ENCODE measurements around the gene B3GALT4. TPM values are rescaled to one million over a fixed set of nuclear protein-coding genes. Genes with fewer than 3 reads are reported as not detected.

B3GALT4 gene
- total RNA-seq, 1 donor, result 4.3 TPM

DNA sequence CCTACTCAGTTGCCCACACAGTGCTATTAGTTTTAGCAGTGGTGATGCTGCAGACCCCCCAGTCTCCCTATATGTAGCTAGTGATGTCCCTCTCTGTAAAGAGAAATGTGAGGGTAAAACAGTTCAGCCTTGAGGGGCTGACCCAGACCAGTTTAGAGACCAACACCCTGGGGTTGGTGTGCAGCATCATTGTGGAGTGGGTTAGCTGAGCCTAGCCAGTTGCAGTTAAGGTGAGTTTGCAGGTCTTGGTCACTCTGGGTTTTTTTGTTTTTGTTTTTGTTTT lies 401 bp upstream of the B3GALT4 start:
- TF ChIP-seq, protein P1, sequence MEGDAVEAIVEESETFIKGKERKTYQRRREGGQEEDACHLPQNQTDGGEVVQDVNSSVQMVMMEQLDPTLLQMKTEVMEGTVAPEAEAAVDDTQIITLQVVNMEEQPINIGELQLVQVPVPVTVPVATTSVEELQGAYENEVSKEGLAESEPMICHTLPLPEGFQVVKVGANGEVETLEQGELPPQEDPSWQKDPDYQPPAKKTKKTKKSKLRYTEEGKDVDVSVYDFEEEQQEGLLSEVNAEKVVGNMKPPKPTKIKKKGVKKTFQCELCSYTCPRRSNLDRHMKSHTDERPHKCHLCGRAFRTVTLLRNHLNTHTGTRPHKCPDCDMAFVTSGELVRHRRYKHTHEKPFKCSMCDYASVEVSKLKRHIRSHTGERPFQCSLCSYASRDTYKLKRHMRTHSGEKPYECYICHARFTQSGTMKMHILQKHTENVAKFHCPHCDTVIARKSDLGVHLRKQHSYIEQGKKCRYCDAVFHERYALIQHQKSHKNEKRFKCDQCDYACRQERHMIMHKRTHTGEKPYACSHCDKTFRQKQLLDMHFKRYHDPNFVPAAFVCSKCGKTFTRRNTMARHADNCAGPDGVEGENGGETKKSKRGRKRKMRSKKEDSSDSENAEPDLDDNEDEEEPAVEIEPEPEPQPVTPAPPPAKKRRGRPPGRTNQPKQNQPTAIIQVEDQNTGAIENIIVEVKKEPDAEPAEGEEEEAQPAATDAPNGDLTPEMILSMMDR (IDR thresholded peaks at IDR 0.05; ENCODE audit: extremely low read depth, low read depth, low read length), result no peak
- Histone ChIP-seq H3K79me2 (ENCODE audit: insufficient read depth, low read length) (peaks cover 41% of the 10 kb centered on the region), H2AFZ (ENCODE audit: low read length) (no peak overlapping the region), H4K20me1 (ENCODE audit: insufficient read depth, low read length) (peaks cover 55% of the 10 kb centered on the region), H3K27ac (ENCODE audit: low read depth, low read length) (peak overlapping the region; percentile 11), H3K4me1 (ENCODE audit: insufficient read depth, low read length) (peaks cover 43% of the 10 kb centered on the region), H3K27me3 (ENCODE audit: insufficient read depth, low read length) (no peaks in the 10 kb centered on the region), H3K36me3 (ENCODE audit: insufficient read depth, low read length) (peaks cover 73% of the 10 kb centered on the region), H3K4me2 (ENCODE audit: insufficient read depth, low read length) (peak overlapping the region; percentile 72), H3K9me3 (ENCODE audit: low read depth, low read length) (no peaks in the 10 kb centered on the region), H3K4me3 (ENCODE audit: insufficient read depth, low read length) (peak overlapping the region; percentile 67)
- peak; percentile 85 for DNase-seq (ENCODE audit: insufficient read length, low spot score, missing footprints)

DNA sequence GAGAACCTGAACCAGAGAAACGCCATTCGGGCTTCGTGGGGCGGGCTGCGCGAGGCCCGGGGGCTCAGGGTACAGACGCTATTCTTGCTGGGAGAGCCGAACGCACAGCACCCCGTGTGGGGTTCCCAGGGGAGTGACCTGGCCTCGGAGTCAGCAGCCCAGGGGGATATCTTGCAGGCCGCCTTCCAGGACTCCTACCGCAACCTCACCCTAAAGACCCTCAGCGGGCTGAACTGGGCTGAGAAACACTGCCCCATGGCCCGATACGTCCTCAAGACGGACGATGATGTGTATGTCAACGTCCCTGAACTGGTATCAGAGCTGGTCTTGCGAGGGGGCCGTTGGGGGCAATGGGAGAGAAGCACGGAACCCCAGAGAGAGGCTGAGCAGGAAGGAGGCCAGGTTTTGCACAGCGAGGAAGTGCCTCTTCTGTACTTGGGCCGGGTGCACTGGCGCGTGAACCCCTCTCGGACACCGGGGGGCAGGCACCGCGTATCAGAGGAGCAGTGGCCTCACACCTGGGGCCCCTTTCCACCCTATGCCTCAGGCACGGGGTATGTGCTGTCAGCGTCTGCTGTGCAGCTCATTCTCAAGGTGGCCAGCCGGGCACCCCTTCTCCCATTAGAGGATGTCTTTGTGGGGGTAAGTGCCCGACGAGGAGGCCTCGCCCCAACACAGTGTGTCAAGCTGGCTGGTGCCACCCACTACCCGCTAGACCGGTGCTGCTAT lies 904 bp downstream of the B3GALT4 start:
- Histone ChIP-seq H3K4me3 (ENCODE audit: insufficient read depth, low read length) (peak overlapping the region; percentile 67), H3K27me3 (ENCODE audit: insufficient read depth, low read length) (no peaks in the 10 kb centered on the region), H3K36me3 (ENCODE audit: insufficient read depth, low read length) (peaks cover 77% of the 10 kb centered on the region), H3K4me1 (ENCODE audit: insufficient read depth, low read length) (peaks cover 40% of the 10 kb centered on the region), H3K27ac (ENCODE audit: low read depth, low read length) (peak overlapping the region; percentile 19), H3K9me3 (ENCODE audit: low read depth, low read length) (no peaks in the 10 kb centered on the region), H4K20me1 (ENCODE audit: insufficient read depth, low read length) (peaks cover 50% of the 10 kb centered on the region), H2AFZ (ENCODE audit: low read length) (no peak overlapping the region), H3K79me2 (ENCODE audit: insufficient read depth, low read length) (peaks cover 31% of the 10 kb centered on the region), H3K4me2 (ENCODE audit: insufficient read depth, low read length) (peak overlapping the region; percentile 72)
- TF ChIP-seq, protein P1 (IDR thresholded peaks at IDR 0.05; ENCODE audit: extremely low read depth, low read depth, low read length), result no peak
- no peak for DNase-seq (ENCODE audit: insufficient read length, low spot score, missing footprints)

DNA sequence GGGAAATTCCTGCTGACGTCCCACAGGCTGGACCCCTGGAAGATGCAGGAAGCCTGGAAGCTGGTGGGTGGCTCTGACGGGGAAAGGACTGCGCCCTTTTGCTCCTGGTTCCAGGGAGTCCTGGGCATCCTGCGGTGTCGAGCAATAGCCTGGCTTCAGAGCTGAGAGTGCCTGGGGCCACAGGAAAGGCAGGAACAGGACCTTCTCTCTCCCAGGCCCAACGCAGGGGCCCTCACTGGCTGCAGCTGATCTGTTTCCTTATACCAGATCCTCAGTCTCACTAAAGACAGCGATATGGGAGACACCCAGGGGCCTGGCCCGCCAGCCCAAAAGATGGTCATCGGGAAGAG lies 1.4 kb downstream of the B3GALT4 start:
- no peak overlapping the region for H3K4me3 ChIP-seq (ENCODE audit: insufficient read depth, low read length)
- peaks cover 75% of the 10 kb centered on the region for H3K36me3 ChIP-seq (ENCODE audit: insufficient read depth, low read length)
- H3K27ac ChIP-seq (ENCODE audit: low read depth, low read length), result no peak overlapping the region
- H3K4me2 ChIP-seq (ENCODE audit: insufficient read depth, low read length), result no peak overlapping the region
- H3K79me2 ChIP-seq (ENCODE audit: insufficient read depth, low read length), result peaks cover 26% of the 10 kb centered on the region
- H3K9me3 ChIP-seq (ENCODE audit: low read depth, low read length), result no peaks in the 10 kb centered on the region
- TF ChIP-seq, protein P1 (IDR thresholded peaks at IDR 0.05; ENCODE audit: extremely low read depth, low read depth, low read length), result no peak
- no peak overlapping the region for H2AFZ ChIP-seq (ENCODE audit: low read length)
- DNase-seq (ENCODE audit: insufficient read length, low spot score, missing footprints), result no peak
- H3K4me1 ChIP-seq (ENCODE audit: insufficient read depth, low read length), result peaks cover 34% of the 10 kb centered on the region
- peaks cover 45% of the 10 kb centered on the region for H4K20me1 ChIP-seq (ENCODE audit: insufficient read depth, low read length)
- no peaks in the 10 kb centered on the region for H3K27me3 ChIP-seq (ENCODE audit: insufficient read depth, low read length)

DNA sequence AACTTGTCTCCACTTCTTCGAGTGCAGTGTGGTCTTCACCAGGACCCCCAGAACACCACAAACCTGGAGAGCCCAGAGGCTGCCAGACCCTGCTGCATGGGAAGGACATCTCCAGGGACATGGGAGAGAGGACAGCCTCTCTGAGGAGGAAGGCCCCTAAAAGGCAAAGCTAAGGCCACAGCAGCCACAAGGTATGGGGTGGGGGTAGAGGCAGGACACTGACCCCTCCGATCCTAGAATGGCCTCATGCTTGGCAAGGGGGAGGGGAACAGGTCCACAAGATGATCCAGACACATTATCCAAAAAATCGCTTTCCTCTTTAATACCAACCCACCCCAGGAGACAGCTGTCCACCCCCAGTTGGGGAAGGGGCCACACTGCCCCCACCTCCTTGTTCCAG lies 1.9 kb downstream of the B3GALT4 start:
- Histone ChIP-seq H3K79me2 (ENCODE audit: insufficient read depth, low read length) (peaks cover 21% of the 10 kb centered on the region), H2AFZ (ENCODE audit: low read length) (no peak overlapping the region), H3K27me3 (ENCODE audit: insufficient read depth, low read length) (no peaks in the 10 kb centered on the region), H3K4me3 (ENCODE audit: insufficient read depth, low read length) (no peak overlapping the region), H3K27ac (ENCODE audit: low read depth, low read length) (no peak overlapping the region), H3K9me3 (ENCODE audit: low read depth, low read length) (no peaks in the 10 kb centered on the region), H3K4me2 (ENCODE audit: insufficient read depth, low read length) (no peak overlapping the region), H4K20me1 (ENCODE audit: insufficient read depth, low read length) (peaks cover 41% of the 10 kb centered on the region), H3K36me3 (ENCODE audit: insufficient read depth, low read length) (peaks cover 74% of the 10 kb centered on the region), H3K4me1 (ENCODE audit: insufficient read depth, low read length) (peaks cover 30% of the 10 kb centered on the region)
- TF ChIP-seq, protein P1 (IDR thresholded peaks at IDR 0.05; ENCODE audit: extremely low read depth, low read depth, low read length), result no peak
- peak; percentile 85 for DNase-seq (ENCODE audit: insufficient read length, low spot score, missing footprints)

All from osteoblast (primary cell).